ENCODE results near the gene LIFR.

GRCh38 chr5:38434966-38435705, 121.3 kb downstream of the LIFR start:
- TF ChIP-seq CTCF (conservative IDR thresholded peaks at IDR 0.05; ENCODE audit: low read depth, low read length) (no peak), EZH2 (IDR thresholded peaks at IDR 0.05; ENCODE audit: low read length, unreplicated experiment) (no peak)

All from PC-3 (cell line).